Mesendoderm (in vitro differentiated cells): ENCODE measurements around the gene PGAM5.

Source experiments
- DNase-seq: peaks from one replicate; pipeline ENCODE4 v3.0.0; 2013
- H2AK5ac ChIP-seq: 2 replicates; pipeline ENCODE4 v1.6.1; 2013; ENCODE audit warnings: low read length, inconsistent platforms
- H2BK120ac ChIP-seq: 2 replicates; pipeline ENCODE4 v1.6.1; 2013; ENCODE audit warnings: low read depth, mild to moderate bottlenecking, low read length, moderate library complexity, mixed read lengths
- H2BK15ac ChIP-seq: replicated peaks from 2 replicates; pipeline ENCODE4 v1.6.1; 2013; ENCODE audit warnings: low read depth, mild to moderate bottlenecking, moderate library complexity
- H2BK5ac ChIP-seq: 2 replicates; pipeline ENCODE4 v1.6.1; 2013; ENCODE audit warnings: low read length, inconsistent platforms
- H3K18ac ChIP-seq: 2 replicates; pipeline ENCODE4 v1.6.1; 2013; ENCODE audit warnings: mild to moderate bottlenecking, low read length, mixed read lengths
- H3K23ac ChIP-seq: one replicate; pipeline ENCODE4 v1.6.1; 2013; ENCODE audit warnings: low read length
- H3K27ac ChIP-seq: 2 replicates; pipeline ENCODE4 v1.5.1; 2013; ENCODE audit warnings: low read depth, mild to moderate bottlenecking, inconsistent platforms, low read length, moderate library complexity
- H3K27me3 ChIP-seq: 2 replicates; pipeline ENCODE4 v1.6.1; 2013; ENCODE audit warnings: low read length, control low read depth, mild to moderate bottlenecking, inconsistent platforms; ENCODE audit not compliant: insufficient read depth, poor library complexity
- H3K36me3 ChIP-seq: 2 replicates; pipeline ENCODE4 v1.6.1; 2013; ENCODE audit warnings: low read length, inconsistent platforms; ENCODE audit not compliant: control insufficient read depth, insufficient read depth
- H3K4ac ChIP-seq: one replicate; pipeline ENCODE4 v1.6.1; 2013; ENCODE audit warnings: low read depth, mild to moderate bottlenecking, low read length, moderate library complexity
- H3K4me1 ChIP-seq: 2 replicates; pipeline ENCODE4 v1.6.1; 2013; ENCODE audit warnings: low read depth, low read length, inconsistent platforms; ENCODE audit not compliant: control insufficient read depth
- H3K4me2 ChIP-seq: 2 replicates; pipeline ENCODE4 v1.6.1; 2013; ENCODE audit warnings: low read length
- H3K4me3 ChIP-seq: 2 replicates; pipeline ENCODE4 v1.5.1; 2013; ENCODE audit warnings: mild to moderate bottlenecking, low read length
- H3K56ac ChIP-seq: one replicate; pipeline ENCODE4 v1.6.1; 2013; ENCODE audit warnings: low read length
- H3K79me1 ChIP-seq: 2 replicates; pipeline ENCODE4 v1.6.1; 2013; ENCODE audit warnings: low read length, inconsistent platforms
- H3K79me2 ChIP-seq: 2 replicates; pipeline ENCODE4 v1.6.1; 2013; ENCODE audit warnings: mild to moderate bottlenecking, low read length; ENCODE audit not compliant: control insufficient read depth, insufficient read depth
- H3K9ac ChIP-seq: 2 replicates; pipeline ENCODE4 v1.6.1; 2013; ENCODE audit warnings: low read length, inconsistent platforms
- H4K5ac ChIP-seq: one replicate; pipeline ENCODE4 v1.6.1; 2013; ENCODE audit warnings: low read length
- H4K8ac ChIP-seq: one replicate; pipeline ENCODE4 v1.6.1; 2013; ENCODE audit warnings: low read depth, mild to moderate bottlenecking, control low read depth, low read length, moderate library complexity
- WGBS: extraction: QIAGEN DNeasy Blood & Tissue Kit; methylation state at CpG from one replicate; pipeline ENCODE4 v1.1.7; 2013; ENCODE audit warnings: low lambda C conversion rate, missing lambda C conversion rate; ENCODE audit not compliant: insufficient coverage; ENCODE audit errors: extremely low coverage; 5-methylcytosine and 5-hydroxymethylcytosine counted together

The PGAM5 gene

DNA sequence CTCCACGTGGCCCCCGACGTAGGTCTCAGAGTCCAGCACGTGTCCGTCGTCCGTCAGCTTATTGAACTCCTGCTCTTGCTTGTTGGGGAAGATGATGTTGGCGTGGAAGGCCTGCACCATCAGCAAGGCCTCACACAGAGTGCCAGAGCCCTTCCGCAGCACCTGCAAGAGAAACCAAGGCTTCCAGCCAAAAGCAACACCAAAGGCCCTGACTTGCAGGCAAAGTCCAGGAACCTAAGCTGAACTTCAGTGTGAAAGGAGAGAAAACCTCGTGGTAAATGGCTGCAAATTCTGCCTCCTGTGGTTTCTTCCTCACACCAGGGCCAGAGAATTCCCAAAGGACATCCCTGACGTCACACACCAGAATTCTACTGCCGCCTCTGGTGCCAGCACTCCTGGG lies 38.0 kb upstream of the PGAM5 start:
- Histone ChIP-seq H3K4me1 (no peaks in the 10 kb centered on the region), H4K8ac (no peak overlapping the region), H3K23ac (no peak overlapping the region), H2BK5ac (no peak overlapping the region), H3K36me3 (peaks cover 40% of the 10 kb centered on the region), H3K4ac (no peak overlapping the region), H2AK5ac (no peak overlapping the region), H2BK120ac (no peak overlapping the region), H3K79me2 (peaks cover 1% of the 10 kb centered on the region), H3K79me1 (peaks cover 7% of the 10 kb centered on the region), H2BK15ac (no peak overlapping the region), H3K18ac (no peak overlapping the region), H3K27me3 (no peaks in the 10 kb centered on the region), H4K5ac (no peak overlapping the region), H3K4me2 (no peak overlapping the region), H3K27ac (no peak overlapping the region), H3K9ac (no peak overlapping the region), H3K56ac (no peak overlapping the region), H3K4me3 (no peak overlapping the region)
- no CpG with 5 or more reads among the region's 12 CpGs for WGBS
- DNase-seq: no peak

DNA sequence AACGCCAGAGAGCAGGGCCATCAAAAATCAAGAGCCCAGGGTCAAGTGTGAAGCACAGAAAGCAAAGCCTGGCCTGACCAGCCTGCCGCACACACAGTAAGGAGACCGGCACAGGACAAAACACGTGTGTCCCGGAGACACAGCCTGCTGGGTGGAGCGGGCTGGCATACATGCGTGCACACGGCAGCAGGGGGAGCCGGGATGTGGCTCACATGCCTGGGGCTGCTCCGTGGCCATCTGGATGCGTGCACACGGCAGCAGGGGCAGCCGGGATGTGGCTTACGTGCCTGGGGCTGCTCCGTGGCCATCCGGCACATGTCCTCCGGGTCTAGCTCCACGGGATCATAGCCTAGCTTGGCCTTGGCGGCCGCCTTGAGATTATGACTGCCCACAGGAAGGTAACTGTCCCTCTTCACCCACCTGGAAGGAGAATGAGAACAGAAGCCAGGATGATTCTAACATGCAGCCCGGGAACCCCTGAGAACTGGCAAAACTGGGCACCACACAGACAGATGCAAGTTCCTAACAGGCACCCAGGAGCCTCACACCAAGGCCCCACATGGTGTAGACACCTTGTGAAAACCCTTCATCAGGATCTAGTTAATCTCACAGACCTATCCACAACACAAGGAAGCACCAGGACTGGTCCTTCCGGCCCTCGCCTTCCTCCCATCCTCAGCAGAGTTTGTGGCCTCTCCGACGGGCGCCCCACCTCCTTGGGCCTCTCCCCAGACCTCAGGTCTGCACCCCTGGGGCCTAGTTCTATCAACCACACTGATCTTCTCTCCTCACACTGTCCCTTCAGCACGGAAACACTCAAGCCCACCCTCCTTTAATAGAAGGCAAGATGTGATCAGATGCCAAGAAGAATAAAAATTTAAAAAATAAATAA lies 37.1 kb upstream of the PGAM5 start:
- WGBS: no CpG with 5 or more reads among the region's 27 CpGs
- H3K79me1 ChIP-seq: peaks cover 8% of the 10 kb centered on the region
- DNase-seq: no peak

DNA sequence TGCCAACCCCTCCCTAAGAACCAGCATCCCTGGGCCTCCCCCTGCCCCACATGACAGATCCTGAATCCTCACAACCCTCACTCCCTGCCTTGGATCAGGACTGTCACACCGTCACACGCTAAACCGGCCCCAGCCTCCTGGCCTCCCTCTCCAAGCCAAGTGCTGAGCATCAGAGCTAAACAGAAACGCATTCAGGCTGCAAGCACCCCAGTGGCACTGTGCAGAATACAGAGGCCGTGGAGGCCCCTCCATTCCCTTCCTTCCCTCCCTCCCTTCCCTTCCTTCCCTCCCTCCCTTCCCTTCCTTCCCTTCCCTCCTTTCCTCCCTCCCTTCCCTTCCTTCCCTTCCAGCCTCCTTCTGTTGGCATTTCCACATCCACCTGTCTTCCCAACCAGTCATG lies 36.1 kb upstream of the PGAM5 start:
- Histone ChIP-seq H2BK5ac (no peak overlapping the region), H3K18ac (no peak overlapping the region), H3K79me2 (peaks cover 7% of the 10 kb centered on the region), H3K27me3 (no peaks in the 10 kb centered on the region), H4K5ac (no peak overlapping the region), H3K4me1 (no peaks in the 10 kb centered on the region), H2BK15ac (no peak overlapping the region), H3K56ac (no peak overlapping the region), H3K27ac (no peak overlapping the region), H3K4ac (no peak overlapping the region), H2BK120ac (no peak overlapping the region), H2AK5ac (no peak overlapping the region), H3K9ac (no peak overlapping the region), H3K4me3 (no peak overlapping the region), H3K79me1 (peaks cover 14% of the 10 kb centered on the region), H3K23ac (no peak overlapping the region), H3K4me2 (no peak overlapping the region), H3K36me3 (peaks cover 38% of the 10 kb centered on the region), H4K8ac (no peak overlapping the region)
- WGBS: no CpG with 5 or more reads among the region's 5 CpGs
- no peak for DNase-seq

More for the DNA sequence above, 37.1 kb upstream of the PGAM5 start:
- Histone ChIP-seq H3K18ac (no peak overlapping the region), H3K9ac (no peak overlapping the region), H3K4me2 (no peak overlapping the region), H3K79me2 (peaks cover 1% of the 10 kb centered on the region), H2BK15ac (no peak overlapping the region), H4K8ac (no peak overlapping the region), H4K5ac (no peak overlapping the region), H3K27ac (no peak overlapping the region), H3K56ac (no peak overlapping the region), H3K27me3 (no peaks in the 10 kb centered on the region), H2AK5ac (no peak overlapping the region), H2BK5ac (no peak overlapping the region), H3K23ac (no peak overlapping the region), H3K4me3 (no peak overlapping the region), H3K36me3 (peaks cover 39% of the 10 kb centered on the region), H2BK120ac (no peak overlapping the region), H3K4me1 (no peaks in the 10 kb centered on the region), H3K4ac (no peak overlapping the region)

DNA sequence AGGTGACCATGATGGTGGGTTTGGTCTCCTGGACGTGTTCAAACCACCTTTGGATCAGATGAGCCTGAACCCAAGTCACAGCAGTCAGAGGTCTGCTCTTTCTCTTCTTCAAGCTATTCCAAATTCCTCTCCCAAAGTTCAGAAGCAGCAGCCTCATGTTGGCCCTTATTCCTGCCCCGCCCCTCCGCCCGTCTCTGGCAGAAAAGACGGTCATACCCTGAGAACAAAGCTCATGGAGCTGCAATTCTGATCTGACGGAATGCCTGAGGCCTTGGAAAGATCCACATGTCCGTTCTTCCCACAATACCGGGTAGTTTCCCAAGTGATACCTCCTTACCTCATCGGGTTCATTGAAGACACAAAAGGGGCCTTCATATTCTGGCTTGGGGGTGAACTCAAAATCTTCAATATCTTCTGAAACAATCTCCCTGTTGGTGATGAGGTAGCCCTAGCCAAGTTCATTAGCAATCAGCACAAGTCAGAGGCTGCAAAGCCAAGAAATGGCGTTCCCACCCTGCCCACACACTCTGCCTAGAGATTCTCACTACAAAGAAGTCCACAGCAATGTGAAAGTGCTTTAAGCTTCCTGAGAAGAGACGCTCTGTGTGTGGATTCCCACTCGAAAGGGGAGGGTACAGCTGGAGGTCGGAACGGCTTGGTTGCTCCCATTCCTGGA lies 34.7 kb upstream of the PGAM5 start:
- no peak overlapping the region for H2BK120ac ChIP-seq
- no peak overlapping the region for H3K9ac ChIP-seq
- no peak overlapping the region for H4K8ac ChIP-seq
- no peak overlapping the region for H4K5ac ChIP-seq
- H2BK15ac ChIP-seq: no peak overlapping the region
- peaks cover 26% of the 10 kb centered on the region for H3K79me1 ChIP-seq
- H3K36me3 ChIP-seq: peaks cover 38% of the 10 kb centered on the region
- no peak overlapping the region for H3K4me3 ChIP-seq
- no peaks in the 10 kb centered on the region for H3K27me3 ChIP-seq
- WGBS: no CpG with 5 or more reads among the region's 14 CpGs
- no peak overlapping the region for H3K56ac ChIP-seq
- DNase-seq: no peak
- H2BK5ac ChIP-seq: no peak overlapping the region
- H3K4me1 ChIP-seq: no peaks in the 10 kb centered on the region
- no peak overlapping the region for H3K18ac ChIP-seq
- H3K79me2 ChIP-seq: peaks cover 20% of the 10 kb centered on the region
- no peak overlapping the region for H3K4ac ChIP-seq
- no peak overlapping the region for H3K27ac ChIP-seq
- H2AK5ac ChIP-seq: no peak overlapping the region
- H3K4me2 ChIP-seq: no peak overlapping the region
- H3K23ac ChIP-seq: no peak overlapping the region

DNA sequence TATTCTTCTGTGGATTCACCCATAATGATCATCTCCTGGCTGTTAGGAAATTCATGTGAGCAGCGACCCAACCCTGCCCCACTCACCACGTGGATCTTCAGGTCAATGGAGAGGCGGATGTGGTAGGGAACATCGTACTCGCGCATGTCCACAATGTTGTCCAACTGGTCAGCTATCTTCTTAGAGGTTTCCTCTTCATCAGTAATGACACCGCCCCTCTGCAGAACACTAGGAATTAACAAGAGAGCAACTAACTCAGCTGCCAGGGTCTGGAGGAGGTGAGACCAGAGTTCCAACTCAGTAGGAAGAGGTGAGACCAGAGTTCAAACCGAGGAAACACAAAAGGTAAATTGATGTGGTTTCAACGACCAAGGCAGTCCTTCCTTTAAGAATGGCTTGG lies 33.1 kb upstream of the PGAM5 start:
- Histone ChIP-seq H4K5ac (no peak overlapping the region), H3K27ac (no peak overlapping the region), H3K4ac (no peak overlapping the region), H3K4me1 (no peaks in the 10 kb centered on the region), H3K79me2 (peaks cover 32% of the 10 kb centered on the region), H3K79me1 (peaks cover 29% of the 10 kb centered on the region), H3K23ac (no peak overlapping the region), H2AK5ac (no peak overlapping the region), H3K56ac (no peak overlapping the region), H3K18ac (no peak overlapping the region), H3K36me3 (peaks cover 31% of the 10 kb centered on the region), H2BK15ac (no peak overlapping the region), H4K8ac (no peak overlapping the region), H2BK120ac (no peak overlapping the region), H3K4me3 (no peak overlapping the region), H3K9ac (no peak overlapping the region), H2BK5ac (no peak overlapping the region), H3K4me2 (no peak overlapping the region), H3K27me3 (no peaks in the 10 kb centered on the region)
- WGBS: no CpG with 5 or more reads among the region's 9 CpGs
- no peak for DNase-seq
